HG02798 (cell line): ENCODE measurements around the gene ATG16L1.

Source experiments
- ATAC-seq: cut with Tn5 transposase; IDR thresholded peaks from one replicate; pipeline ENCODE4 v1.9.1; 2021; ENCODE audit warnings: mild to moderate bottlenecking; ENCODE audit not compliant: unreplicated experiment, poor library complexity

ATG16L1 gene

GRCh38 chr2:233251306-233252116 is at the start of gene ATG16L1:
Gene ATG16L1 (plus strand): TSS chr2:233251673. CDS start chr2:233251828, 155 bp downstream.
- ATAC-seq, result peak; percentile 99

- ATAC-seq, result no peak
Observed at GRCh38 chr2:233202531-233202944, 48.9 kb upstream of the ATG16L1 start.

DNA sequence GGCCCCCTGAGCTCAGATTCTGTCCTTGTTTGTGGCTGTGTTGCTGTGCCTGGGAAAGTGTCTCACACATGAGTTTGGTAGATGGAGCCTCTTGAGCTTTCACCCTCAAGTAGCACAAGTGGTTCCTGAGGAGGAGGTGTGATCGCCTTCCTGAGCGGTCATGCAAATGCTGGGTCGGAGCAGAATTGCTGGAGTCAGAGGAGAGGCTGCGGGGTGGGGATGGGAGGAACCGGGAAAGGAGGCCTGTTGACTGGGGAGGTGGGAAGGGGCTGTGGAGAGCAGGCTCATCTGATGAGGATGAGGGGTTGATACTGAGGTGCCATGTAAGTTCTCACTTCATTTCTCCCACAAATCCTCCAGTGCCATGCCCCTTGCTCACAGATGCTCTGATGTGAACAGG is 48.4 kb upstream of the ATG16L1 start:
- no peak for ATAC-seq

GRCh38 chr2:233204286-233204936 is 47.1 kb upstream of the ATG16L1 start:
- no peak for ATAC-seq

GRCh38 chr2:233208382-233209116 is 42.9 kb upstream of the ATG16L1 start:
- no peak for ATAC-seq

- no peak for ATAC-seq
Observed at GRCh38 chr2:233209117-233209532, 42.3 kb upstream of the ATG16L1 start.

- ATAC-seq, result no peak
Observed at GRCh38 chr2:233209533-233210171, 41.8 kb upstream of the ATG16L1 start.

DNA sequence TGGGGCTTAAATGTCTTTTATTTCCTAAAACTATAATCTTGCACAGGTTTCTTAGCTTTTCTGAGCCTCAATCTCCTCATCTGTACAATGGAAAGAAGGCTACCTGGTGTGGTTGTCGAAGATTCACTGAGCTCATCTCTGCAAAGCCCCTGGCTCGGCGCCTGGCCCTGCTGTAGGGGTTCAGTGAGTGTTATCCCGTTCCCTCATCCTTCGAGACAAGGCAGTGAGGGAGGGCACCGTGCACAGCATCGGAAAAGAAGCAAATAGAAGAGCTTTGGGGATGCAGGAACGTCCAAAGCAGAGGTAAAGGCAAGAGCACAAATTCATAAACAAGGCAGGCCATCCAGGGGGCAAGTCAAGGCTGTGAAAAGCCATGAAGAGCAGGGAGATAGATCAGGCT is 41.2 kb upstream of the ATG16L1 start:
- no peak for ATAC-seq

DNA sequence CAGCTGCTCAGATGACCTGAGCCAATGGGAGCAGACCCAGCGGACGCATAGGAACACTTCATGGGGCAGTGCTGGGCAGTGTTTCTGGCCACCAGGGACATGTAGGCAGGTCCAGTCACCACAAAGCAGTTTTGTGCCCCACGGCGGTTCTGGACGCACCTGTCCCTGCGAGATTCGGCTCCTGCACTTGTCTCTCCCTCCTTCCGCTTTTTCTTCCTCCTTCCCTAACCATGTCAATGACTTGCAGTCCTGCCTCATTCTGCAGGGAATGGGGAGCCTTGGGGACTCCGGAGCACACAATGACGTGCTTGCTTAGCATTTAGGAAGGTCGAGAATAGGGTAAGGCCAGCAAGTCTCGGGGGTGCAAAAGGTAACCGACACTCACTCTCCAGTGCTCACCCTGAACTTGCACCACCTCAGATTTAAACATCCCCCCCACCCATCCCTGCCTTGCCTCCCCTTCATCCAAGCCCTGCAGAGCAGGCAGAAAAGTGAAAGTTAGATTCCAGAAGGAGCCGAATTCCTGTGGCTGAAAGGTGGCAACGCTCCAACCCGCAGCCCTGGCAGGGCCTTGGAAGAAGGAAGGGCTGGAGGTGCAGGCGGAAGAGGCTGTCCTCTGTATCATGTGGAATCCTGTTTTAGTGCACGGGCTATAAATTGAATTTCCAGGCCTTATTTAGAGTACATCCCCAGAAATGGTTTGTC is 40.5 kb upstream of the ATG16L1 start:
- ATAC-seq, result no peak

GRCh38 chr2:233211548-233211895 is 40.0 kb upstream of the ATG16L1 start:
- ATAC-seq, result no peak

DNA sequence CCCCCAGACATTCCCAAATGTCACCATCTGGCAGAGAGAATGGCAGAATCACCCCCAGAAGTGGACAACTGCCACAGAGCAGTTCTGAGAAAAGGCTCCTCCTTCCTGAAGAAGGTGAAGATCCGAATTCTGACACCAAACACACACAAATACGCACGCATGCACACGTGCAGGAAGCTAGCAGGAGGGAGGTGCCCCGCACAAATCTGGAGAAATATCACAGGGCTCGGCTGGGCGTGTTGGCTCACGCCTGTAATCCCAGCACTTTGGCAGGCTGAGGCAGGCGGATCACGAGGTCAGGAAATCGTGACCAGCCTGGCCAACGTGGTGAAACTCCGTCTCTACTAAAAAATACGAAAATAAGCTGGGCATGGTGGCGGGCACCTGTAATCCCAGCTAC is 38.5 kb upstream of the ATG16L1 start:
- no peak for ATAC-seq

DNA sequence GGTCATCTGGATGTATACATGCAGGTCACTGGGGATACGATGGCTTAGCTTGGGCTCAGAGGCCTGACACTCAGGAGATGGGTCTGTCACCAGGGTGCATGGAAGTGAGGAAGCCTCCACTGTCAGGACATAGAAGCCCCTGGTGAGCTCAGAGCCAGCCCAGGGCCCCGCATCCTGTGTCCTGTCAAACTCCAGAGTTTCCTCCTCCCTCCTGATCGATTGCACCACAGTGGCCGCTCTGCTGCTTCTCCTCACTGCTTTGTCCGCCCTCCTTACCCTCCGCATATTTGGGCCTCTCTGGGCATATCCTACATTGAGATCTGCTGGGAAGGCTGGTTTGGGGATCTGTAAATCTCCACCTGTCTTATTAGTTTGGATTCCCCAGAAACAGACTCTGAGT is 37.5 kb upstream of the ATG16L1 start:
- ATAC-seq, result no peak

DNA sequence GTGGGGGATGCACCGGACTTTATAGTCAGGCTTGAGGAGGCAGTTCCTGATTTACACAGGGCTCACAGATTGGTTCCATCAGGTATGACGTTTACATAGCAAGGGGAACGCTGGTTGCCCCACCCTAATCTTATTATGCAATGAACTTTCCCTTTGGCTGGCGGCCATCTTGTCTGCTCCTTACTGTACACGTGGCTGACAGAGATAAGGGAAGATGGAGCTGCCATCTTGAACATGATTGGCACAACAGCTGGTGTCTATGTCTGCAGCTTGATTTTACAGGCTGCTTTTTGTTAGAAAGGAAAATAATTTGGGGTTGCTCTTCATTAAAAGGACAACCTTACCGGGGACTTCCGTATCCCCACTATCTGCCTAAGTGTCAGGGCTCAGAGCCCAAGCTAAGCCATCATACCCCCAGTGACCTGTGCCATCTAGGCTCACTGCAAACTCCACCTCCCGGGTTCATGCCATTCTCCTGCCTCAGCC is 33.5 kb upstream of the ATG16L1 start:
- ATAC-seq, result no peak

GRCh38 chr2:233218836-233219235 is 32.6 kb upstream of the ATG16L1 start:
- no peak for ATAC-seq

GRCh38 chr2:233219848-233220247 is 31.6 kb upstream of the ATG16L1 start:
- ATAC-seq, result no peak

DNA sequence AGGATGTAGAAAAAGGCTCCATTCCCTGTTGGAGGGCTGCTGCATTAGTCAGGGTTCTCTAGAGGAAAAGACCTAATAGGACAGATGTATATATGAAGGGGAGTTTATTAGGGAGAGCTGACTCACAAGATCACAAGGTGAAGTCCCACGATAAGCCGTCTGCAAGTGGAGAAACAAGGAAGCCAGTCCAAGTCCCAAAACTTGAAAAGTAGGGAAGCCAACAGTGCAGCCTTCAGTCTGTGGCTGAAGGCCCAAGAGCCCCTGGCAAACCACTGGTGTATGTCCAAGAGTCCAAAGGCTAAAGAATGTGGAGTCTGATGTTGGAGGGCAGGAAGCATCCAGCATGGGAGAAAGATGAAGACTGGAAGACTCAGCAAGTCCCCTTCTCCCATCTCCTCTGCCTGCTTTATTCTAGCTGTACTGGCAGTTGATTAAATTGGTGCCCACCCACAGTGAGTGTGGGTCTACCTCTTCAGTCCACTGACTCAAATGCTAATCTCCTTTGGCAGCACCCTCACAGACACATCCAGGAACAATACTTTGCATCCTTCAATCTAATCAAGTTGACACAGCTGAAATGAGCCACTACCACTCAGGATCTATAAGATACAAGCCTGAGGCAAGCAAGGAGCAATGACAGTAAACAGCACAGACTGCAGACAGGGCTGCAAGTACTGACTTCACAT is 30.0 kb upstream of the ATG16L1 start:
- no peak for ATAC-seq

- ATAC-seq, result peak; percentile 76
Observed at GRCh38 chr2:233223059-233223894, 28.2 kb upstream of the ATG16L1 start.

DNA sequence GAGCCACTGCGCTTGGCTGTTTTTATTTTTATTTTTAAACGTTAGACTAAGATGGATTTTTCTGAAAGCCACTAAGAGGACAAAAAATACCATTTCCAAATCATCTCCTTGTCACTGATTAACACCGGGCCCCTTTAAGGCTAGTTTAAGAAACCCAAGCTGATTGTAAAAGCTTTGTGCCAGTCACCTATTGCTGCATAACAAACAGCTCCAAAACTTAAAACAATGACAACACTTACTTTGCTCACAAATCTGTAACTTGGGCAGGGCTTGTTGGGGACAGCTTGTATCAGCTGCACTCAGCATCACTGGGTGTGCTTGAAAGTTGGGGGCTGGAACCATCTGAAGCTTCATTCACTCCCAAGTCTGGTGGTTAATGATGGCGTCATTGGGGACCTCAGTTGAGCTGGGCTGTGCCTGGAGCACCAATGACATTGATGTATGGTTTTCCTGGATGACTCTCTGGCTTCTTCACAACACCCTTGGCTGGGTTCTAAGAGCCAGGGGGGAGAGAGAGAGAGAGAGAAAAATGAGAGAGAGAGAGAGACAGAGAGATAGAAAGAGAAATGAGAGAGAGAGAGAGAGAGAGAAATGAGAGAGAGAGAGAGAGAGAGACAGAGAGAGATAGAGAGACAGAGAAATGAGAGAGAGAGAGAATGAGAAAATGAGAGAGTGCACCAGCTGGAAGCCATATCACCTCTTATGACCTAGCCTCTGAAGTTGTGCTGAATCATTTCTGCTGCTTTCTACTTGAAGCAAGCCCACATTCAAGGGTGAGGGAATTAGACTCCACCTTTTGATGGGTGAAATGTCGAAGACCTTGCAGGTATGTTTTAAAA is 26.0 kb upstream of the ATG16L1 start:
- ATAC-seq, result no peak
